Raji (cell line): Measurements from ENCODE around the gene ADAMTS13.
A peak's percentile ranks its signal among the peaks of the same experiment; 100 is the strongest.

Source experiments
- POLR2A ChIP-seq: IDR thresholded peaks from 2 replicates; pipeline ENCODE4 v1.6.1; 2011; ENCODE audit warnings: low read depth, low read length, control low read depth; ENCODE audit not compliant: insufficient read depth

The ADAMTS13 gene

DNA sequence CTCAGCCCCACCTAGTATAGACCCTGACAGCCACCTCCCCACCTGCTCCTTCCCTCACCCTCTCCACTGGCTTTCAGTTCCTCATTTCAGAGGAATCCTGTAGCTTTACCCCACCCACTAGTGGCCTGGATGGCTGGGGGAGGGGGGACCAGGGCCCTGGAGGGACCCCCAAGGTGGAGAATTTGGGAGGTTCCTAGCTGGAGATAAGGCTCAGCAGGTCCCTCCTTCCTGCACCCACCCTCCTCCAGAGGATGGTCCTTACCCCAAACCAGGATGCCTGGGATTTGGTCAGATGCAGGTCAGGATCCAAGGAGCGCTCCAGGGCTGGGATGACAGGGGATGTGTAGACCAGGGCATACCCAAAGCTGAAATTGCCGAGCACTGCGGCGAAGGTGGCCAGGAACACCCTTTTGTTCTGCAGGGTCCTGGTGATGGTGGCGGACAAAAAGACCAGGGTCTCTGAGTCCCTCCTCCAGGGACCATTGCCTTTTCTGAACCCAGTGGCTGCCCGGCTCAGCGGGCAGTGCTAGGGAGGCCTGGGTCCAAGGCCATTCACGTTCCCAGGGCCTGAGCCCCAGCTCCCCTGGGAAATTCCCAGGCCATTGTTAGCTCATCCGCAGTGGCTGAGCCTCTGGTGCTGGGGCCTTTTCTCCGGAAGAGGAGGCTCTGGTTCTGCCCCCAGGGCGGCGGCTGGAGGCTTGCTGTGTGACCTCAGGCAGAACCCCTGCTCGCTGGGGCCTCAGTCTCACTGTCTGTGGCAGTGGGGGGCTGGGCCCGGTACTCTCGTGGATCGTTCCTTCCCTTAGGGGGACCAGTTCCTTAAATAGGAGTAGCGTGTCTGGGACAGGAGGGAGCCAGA, 56.1 kb downstream of the ADAMTS13 start:
- no peak for TF ChIP-seq POLR2A

DNA sequence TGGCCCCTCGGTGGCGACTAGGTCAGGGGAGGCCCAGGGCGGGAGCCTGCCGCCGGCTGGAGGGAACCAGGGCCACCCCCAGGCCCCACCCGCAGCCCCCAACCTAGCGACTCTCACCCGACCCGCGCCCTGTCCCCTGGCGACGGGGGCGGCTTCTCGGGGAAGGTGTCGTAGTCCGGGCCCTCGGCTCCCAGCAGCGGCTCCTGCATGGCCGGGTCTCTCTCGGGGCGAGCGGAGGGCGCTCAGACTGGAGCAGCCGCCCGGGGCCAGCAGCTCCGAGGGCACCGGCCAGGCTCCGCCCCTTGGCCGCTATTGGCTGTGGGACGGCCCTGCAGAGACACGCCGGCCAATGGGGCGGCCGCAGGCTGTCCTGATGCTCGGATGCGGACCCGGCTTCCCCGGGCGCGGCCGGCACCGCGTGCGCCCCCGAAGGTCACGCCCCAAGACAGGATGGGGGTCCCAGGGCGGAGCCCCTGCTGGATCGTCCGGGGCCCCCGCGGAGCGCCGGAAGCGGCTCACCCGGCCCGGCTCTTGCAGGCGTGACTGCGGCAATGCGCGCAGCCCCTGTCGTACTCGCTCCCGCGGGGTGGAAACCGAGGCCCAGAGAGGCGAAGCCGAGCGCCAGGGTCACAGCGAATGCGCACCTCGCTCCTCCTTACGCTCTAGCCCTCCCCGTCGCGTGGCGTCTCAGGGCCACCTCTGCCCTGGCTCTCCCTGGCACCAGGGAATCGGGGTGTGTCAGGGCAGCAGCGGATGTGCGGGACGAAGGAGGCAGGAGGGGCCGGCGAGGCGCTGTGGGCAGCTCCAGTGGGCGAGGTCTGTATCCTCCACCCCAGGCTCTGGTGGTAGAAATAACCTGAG, 56.9 kb downstream of the ADAMTS13 start, which contains the start of gene SLC2A6:
TSS of gene SLC2A6 (minus strand) at position 249 of the 861 bp plus-strand sequence. CDS start at position 209, 40 bp downstream.
- peak; percentile 80 for TF ChIP-seq POLR2A

DNA sequence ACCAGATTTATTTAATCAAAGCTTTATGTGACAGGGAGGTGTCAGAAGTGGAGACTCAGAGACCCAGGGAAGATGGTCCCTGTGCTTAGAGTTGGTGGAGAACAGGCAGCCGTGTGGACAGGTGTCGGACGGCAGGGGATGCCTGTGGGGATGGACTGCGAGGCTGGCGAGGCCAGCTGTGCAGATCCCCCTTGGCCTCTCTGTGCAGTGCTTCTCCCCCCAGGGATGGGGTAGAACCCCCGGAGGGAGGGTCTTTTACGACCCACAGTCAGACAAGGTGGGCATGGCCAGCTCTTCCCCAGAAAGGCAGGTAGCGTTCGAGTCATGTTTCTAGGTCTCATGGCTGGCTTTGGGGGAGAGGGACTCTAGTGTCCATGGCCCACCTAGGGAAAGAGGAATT, 61.4 kb downstream of the ADAMTS13 start:
- no peak for TF ChIP-seq POLR2A

DNA sequence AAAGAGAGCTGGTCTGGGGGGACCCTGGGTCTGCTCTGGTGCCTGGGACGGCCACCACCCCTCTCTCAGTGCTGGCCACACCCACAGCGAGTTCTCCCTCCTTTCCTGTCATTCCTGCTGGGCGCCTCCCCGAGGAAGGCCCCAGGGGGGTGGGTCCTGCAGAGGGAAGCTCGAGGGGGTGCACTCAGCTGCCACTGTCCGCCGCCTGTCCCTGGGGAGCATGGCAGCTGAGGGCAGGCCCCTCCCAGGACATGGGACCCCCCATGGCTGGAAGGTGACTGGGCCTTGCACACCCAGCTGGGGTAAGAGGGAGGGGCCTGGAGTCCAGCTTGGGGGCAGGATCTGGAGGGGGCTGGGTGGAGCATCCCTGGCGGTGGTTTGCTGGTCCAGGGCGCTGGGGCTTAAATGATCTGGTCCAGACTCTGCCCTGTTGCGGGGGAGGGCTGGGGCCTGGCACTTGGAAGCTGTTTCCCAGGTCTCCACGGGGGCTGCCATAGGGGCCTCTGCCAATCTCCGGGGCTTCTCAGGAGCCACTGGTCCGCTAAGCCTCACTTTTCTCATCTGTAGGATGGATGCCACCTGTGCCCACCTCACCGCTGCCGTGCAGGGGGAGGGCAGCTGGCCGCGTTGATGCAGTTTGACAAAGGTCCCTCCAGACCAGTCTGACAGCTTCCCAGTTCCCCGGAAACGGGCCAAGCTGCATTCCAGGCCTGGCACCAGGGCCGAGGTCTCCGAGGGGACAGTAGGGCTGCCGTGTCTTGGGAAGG, 62.7 kb downstream of the ADAMTS13 start:
- TF ChIP-seq POLR2A = no peak

DNA sequence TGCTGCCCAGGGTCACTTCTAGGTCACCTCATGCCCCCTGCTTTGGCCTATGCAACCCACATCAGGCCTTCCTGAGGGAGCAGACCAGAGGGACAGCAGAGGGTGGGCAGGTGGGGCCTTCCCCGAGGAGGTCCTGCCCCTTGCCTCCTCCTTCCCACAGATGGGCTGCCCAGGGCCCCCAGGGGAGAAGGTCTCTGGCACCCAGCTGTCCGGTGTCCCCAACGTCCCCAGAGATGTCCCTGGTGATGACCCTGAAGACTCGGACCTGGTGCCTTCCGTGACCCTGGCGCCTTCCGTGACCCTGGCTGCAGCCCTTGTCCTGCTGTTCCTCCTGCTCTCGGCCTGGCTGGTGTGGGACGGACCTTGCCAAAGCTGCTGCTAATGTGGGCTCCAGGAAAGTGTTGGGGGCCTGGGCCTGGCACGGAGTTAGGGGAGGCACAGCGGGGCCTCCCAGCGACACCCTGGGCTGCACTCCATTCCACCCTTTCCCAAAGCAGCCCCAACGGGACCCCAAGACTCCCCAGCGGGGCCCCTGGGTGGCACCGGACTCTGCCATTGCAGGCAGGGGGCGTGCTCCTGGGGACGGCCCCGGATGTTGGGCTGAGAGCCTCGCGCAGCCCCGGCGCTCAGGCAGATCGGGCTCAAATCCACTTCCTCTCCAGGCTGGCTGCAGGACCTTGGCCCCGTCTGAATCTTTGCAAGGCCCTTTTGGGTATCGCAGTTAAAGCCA, 63.5 kb downstream of the ADAMTS13 start:
- TF ChIP-seq POLR2A = no peak

DNA sequence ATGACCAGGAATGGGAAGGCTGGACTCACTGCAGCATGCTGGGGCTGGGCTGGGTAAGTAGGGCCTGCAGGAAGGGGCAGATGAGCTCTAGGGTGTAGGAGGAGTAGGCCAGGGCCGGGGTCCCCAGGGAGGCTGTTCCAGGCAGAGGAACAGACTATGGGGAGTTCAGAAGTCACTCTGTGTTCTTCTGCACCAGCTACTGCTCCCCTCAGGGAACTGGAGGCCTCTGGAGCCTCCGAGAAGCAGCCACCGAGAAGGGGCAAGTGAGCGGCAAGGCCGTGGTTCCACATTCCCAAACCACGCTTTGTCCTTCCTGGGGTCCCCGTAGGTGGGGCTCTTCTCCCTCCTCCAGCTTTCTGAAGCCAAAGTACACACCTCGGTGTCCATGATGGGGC, 65.2 kb downstream of the ADAMTS13 start:
- TF ChIP-seq POLR2A = no peak

DNA sequence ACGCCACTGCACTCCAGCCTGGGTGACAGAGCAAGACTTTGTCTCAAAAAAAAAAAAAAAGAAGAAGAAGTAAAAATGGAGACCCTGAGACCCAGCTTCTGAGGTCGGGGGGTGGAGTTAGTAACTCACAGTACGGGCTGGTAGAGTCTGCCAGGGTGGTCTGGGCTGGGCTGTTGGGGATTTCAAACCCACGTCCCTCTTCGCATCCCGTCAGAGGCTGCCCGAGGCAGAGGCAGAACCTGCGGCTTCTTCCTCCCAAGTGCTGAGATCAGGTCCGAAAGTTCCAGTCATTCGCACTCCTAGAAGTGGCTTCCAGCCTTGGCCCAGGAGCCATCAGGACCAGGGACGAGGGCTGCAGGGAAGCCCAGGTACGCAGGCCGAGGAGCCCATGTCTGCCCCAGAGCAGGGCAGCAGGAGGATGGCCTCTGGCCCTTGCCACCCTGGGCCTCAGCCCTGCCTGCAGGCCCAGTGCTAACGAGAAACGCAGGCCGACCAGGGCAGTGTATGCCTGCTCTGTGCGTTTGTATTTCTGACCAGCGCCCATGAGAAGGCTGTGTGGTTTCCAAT, 66.6 kb downstream of the ADAMTS13 start:
- no peak for TF ChIP-seq POLR2A

DNA sequence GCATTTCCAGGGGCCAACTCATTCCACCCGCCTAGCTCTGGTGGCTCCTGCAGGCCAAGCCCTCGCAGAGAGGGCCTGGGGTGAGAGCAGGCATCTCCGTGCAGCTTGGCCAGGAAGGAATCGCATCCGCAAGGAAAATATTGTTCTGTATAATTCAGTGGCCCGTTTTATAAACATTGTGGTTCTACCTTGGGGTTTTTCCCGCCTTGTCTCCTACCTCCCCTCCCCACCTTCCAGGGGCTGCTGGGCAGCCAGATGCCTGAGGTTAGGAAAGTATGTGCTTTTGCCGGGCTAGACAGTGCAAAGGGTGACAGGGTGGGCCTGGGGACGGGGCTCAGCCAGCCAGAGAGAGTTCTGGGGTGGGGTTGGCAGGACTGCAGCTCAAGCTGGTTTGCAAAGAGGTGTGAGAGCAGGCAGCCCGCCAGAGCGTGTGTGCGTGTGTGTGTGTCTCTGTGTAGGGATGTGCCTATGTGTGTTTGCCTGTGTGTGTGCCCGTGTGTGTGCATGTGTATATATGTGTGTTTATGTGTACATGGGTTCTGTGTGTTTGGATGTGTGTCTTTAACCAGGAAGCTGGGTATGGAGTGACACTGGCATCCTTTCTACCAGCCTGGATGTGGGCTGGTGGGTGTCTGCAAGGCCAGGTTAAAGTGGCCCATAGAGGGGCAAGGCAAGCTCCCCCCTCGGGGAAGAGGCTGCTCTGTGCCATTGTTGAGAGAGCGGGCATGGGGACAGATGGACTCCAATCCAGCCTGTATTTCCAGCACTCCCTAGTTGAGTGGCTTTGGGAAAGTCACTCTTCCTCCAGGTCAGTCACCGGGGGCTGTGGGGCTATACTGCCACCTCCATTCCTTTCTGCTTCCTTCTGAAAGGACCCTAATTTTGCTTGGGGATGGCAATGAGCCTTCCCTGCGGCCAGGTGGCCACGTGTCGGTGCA, 67.4 kb downstream of the ADAMTS13 start:
- TF ChIP-seq POLR2A = no peak

DNA sequence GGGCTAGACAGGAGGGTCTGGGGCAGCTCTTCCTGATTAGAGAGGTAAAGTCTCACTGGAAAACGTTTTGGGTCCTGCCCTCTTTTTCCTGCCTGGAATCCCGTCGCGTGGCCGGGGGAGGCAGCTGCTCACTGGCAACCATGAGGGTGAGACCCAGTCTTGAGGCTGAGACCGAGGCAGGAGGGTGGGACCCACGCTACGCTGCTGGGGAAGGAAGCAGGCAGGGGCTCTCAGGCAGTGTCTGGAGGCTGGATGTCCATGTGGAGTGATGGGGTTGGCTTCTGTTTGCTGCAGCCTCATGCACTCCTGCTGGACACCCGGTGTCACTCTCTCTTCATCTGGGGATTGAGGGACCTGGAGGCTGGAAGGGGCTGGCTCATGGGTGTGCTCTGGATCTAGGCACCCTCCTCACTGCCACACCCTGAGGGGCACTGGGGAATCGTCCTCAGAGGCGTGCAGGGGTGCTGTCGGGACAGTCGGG, 68.1 kb downstream of the ADAMTS13 start:
- no peak for TF ChIP-seq POLR2A

DNA sequence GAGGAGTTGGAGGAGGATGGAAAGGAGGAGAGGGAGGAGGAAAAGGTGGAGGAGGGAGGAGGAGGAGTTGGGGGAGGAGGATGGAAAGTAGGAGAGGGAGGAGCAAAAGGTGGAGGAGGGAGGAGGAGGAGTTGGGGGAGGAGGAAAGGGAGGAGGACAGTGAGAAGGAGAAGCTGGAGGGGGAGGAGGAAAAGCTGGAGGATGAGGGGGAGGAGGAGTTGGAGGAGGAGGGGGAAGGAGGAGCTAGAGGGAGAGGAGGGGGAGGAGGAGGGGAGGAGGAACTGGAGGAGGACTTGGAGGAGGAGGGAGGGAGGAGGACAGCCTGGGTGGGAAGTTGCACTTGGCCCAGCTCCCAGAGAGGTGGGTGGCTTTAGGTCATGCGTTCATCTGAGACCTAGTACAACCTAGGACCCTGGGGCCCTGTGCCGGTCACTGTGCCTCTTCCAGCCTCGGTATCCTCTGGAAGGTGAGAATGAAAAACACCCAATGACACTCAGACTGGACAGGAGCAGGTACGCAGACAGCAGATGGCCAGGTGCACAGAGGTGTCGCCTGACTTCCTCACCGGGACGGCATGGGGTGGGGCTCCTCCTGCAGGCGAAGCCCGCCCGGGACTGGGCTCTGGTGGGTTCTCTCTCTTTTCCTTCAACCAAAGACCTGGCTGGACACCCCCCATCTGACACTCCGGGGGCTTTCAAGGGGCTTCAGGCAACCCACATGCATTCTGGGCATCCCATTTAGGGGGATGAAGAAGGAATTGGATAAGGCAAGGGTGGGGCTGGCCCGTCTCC, 68.9 kb downstream of the ADAMTS13 start:
- no peak for TF ChIP-seq POLR2A

DNA sequence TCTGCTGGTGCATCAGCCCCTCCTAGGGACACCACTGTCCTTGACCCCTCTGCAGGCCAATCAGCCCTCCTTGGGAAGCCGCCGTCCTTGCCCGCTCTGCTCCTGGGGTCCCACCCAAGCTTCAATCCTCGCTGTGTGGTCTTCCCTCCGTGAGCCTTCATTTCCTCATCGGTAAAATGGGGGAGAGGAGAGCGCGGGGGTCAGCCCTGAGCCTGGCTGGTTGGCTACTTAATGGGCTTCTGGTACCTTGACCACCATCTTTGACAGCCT, 69.4 kb downstream of the ADAMTS13 start:
- TF ChIP-seq POLR2A = no peak
